ENCODE results near the gene TOM1.

TOM1 gene

DNA sequence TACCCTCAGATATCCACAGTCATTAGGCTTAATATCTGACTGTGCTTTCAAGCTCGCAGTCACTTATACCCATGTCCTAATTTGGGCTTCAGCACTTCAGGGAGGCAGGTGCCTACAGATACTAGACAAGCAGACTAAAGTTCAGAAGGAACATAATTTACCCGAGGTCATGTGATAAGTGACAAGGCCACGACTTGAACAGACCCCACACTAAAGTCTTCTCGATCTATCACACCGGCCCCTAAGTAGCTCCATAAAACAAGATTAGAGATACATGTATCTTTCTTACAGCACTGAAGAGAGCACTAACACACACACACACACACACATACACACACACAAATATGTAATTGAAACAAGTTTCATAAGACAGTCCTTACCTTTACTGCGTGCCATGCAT is 32.6 kb downstream of the TOM1 start:
- TF ChIP-seq, protein P1, sequence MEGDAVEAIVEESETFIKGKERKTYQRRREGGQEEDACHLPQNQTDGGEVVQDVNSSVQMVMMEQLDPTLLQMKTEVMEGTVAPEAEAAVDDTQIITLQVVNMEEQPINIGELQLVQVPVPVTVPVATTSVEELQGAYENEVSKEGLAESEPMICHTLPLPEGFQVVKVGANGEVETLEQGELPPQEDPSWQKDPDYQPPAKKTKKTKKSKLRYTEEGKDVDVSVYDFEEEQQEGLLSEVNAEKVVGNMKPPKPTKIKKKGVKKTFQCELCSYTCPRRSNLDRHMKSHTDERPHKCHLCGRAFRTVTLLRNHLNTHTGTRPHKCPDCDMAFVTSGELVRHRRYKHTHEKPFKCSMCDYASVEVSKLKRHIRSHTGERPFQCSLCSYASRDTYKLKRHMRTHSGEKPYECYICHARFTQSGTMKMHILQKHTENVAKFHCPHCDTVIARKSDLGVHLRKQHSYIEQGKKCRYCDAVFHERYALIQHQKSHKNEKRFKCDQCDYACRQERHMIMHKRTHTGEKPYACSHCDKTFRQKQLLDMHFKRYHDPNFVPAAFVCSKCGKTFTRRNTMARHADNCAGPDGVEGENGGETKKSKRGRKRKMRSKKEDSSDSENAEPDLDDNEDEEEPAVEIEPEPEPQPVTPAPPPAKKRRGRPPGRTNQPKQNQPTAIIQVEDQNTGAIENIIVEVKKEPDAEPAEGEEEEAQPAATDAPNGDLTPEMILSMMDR (IDR thresholded peaks at IDR 0.05; ENCODE audit: extremely low read depth, missing control alignments) = no peak

DNA sequence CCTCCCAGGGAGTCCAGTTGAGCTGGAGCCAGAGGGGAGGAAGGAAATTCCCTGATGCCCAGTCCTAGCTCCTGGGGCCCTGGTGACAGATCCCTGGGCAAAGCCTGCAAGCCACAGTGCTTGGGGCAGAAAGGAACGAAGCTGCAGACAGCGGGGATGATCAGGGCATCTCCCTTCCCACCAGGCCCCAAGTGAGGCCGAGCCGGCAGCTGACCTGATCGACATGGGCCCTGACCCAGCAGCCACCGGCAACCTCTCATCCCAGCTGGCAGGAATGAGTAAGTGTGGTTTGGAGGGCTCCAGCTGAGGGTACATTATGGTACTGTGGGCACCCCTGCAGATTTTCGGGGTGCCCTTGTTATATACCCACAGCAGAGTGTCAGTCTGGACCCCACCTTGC is 33.5 kb downstream of the TOM1 start:
- no peak for DNase-seq (ENCODE audit: low spot score)
- TF ChIP-seq, protein P1 (IDR thresholded peaks at IDR 0.05; ENCODE audit: extremely low read depth, missing control alignments) = no peak

More for the DNA sequence above, 32.6 kb downstream of the TOM1 start:
- DNase-seq (ENCODE audit: low spot score) = no peak

DNA sequence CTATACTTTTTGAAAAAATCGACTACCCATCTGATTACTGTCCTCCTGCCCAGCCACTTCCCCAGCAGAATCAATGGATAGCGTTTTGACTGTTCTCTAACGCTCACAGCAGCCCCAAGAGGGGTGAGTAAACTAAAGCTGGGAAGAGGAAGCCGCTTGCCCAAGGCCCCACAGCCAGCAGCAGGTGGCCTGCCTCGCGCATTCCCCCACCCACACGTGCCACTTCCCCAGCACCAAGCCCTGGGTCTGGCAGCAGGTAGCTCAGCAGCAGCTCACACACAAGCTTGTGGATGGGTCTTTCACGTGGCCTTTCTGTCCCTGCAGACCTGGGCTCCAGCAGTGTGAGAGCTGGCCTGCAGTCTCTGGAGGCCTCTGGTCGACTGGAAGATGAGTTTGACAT is 34.3 kb downstream of the TOM1 start:
- DNase-seq (ENCODE audit: low spot score) = no peak
- TF ChIP-seq, protein P1 (IDR thresholded peaks at IDR 0.05; ENCODE audit: extremely low read depth, missing control alignments) = no peak

DNA sequence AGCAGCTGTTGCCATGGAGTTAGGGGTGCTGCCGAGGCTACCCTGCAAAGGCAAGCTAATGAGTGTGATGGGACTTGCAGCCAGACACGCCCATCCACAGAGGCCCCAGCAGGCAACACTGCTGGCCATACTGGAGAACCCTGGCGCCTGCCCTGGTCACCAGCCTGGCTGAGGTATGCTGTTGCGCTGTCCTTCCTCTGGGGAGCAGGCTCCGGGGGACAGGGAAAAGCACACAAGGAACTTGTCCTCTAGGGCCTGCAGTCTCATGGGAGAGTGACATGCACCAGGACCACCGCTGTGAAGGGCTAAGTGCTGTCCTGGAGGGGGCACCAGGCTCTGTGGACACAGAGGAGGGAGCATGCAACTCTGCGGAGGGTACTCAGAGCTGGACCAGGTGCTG is 35.8 kb downstream of the TOM1 start:
- TF ChIP-seq, protein P1 (IDR thresholded peaks at IDR 0.05; ENCODE audit: extremely low read depth, missing control alignments) = no peak
- no peak for DNase-seq (ENCODE audit: low spot score)

DNA sequence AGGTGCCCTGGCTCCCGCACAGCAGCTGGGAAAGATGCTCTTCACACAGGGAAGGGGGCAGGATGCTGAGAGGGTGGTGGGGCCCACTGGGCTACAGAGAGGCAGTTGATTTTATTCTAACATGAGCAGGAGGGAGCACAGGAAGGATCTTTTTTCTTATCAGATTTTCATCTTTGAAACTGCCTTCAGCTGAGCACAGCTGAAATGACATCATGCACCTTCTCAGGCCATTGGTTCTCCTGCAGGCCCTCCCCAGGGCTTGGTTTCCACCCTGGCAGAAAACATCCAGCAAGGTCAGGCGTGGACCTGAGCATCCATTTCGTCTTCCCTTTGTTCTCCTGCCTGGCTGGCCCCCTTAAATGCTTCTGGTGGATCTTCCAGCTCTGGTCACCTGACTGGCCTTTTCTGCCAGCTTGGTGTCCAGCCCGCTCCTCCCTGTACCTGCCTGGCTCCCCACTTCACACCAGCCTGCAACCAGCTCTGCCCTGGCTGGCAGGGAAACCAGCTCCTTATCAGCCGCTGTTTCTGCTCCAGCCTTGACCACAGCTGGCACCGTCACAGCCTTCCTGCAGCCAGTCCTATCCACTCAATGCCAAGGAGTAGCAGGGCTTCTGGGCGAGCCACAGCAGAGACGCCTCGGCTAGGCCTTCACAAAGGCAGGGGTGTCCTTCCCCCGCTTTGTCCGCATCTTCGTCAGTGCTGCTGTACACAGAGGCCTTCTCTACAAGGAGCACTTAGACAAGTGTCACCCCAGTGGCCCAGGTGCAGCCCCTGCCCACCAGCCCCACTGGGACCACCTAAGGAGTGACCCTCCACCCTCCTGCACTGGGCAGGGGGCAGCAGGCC is 36.5 kb downstream of the TOM1 start:
- TF ChIP-seq, protein P1 (IDR thresholded peaks at IDR 0.05; ENCODE audit: extremely low read depth, missing control alignments) = no peak
- DNase-seq (ENCODE audit: low spot score) = no peak

DNA sequence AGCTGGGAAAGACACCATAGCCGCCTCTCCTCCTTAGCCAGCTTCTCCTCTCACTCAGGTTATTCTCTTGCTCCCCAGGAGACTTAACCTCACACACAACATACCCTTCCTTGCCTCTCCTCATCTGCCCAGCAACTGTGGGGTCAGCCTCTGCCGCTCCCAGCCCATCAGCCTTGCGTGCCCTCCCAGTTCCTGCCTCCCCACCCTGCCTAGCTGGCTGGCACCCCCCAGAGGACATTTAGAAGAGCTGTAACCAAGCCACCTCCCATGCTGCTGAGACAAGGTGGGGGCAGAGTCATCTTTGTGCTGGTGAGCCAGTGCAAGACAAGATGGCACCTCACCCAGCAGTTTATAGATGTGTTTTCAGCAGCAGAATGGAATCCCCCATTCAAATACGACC is 38.2 kb downstream of the TOM1 start:
- TF ChIP-seq, protein P1 (IDR thresholded peaks at IDR 0.05; ENCODE audit: extremely low read depth, missing control alignments) = no peak
- DNase-seq (ENCODE audit: low spot score) = no peak

DNA sequence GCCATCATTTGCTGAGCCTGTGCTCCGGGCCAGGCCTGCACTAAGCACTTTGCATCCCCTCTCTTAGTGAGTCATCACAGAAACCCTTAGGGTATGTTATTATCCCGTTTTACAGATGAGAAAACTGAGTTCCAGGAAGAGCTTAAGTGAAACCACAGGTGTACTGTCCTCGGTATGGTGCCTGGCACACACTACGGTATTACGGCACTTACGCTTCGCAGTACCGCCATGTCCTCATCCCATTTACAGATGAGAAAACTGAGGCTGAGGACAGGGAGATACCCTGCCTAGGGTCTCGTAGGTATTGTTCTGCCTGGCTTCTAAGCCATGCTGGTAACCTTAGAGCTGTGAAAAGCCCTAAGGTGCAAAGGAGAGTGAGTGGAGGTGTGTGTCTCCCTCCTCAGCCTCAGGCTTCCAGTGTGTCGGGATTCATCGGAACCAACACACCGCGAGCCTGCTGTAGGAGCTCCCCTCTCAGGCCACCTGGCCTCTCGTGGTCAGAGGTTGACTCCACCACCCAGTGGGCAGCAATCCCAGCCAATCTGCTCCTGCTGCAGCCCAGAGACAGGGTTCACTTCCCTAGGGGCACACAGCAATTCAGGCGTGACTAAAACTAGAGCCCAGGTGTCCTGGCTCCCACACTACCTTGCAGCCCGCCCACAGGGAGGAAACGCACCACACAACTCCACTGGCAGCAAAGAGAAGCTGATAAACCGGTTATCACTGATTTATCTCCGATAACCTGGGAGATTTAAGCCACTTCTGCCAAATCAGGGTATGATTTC is 41.6 kb downstream of the TOM1 start:
- TF ChIP-seq, protein P1 (IDR thresholded peaks at IDR 0.05; ENCODE audit: extremely low read depth, missing control alignments) = no peak
- DNase-seq (ENCODE audit: low spot score) = no peak
